GM21576 (cell line): ENCODE measurements around the gene BEX4.
A peak's percentile ranks its signal among the peaks of the same experiment; 100 is the strongest.
"Not testable (repeated sequence)": the region's sequence is repeated elsewhere in the genome, so short reads cannot be mapped to it uniquely, and the experiment has no call there.

ENCODE experiments used
- ATAC-seq: cut with Tn5 transposase; IDR thresholded peaks from one replicate; pipeline ENCODE4 v1.9.1; 2021; ENCODE audit warnings: mild to moderate bottlenecking, moderate library complexity; ENCODE audit not compliant: unreplicated experiment

BEX4 gene

GRCh38 chrX:103235608-103236007, 20.7 kb downstream of the BEX4 start:
- ATAC-seq, result not testable (repeated sequence)

- ATAC-seq, result no peak
These were observed 21.4 kb downstream of the BEX4 start for GRCh38 chrX:103236296-103236695.

GRCh38 chrX:103240155-103240554, 25.2 kb downstream of the BEX4 start:
- no peak for ATAC-seq

- ATAC-seq, result no peak
These were observed 33.6 kb downstream of the BEX4 start for GRCh38 chrX:103248553-103248952.

- ATAC-seq, result no peak
These were observed 34.9 kb downstream of the BEX4 start for GRCh38 chrX:103249805-103250204.

GRCh38 chrX:103250977-103251376, 36.1 kb downstream of the BEX4 start:
- no peak for ATAC-seq

GRCh38 chrX:103253608-103254007, 38.7 kb downstream of the BEX4 start:
- ATAC-seq, result no peak

- ATAC-seq, result peak; percentile 59
These were observed 39.4 kb downstream of the BEX4 start for GRCh38 chrX:103254171-103254824.

GRCh38 chrX:103254921-103255493, 40.1 kb downstream of the BEX4 start, which contains the start of gene TCEAL8:
Gene TCEAL8, minus strand, starts transcription at chrX:103255155. Its CDS starts 1,176 bp downstream, at chrX:103253979.
- peak; percentile 96 for ATAC-seq

- no peak for ATAC-seq
These were observed 41.7 kb downstream of the BEX4 start for GRCh38 chrX:103256651-103257050.

GRCh38 chrX:103258275-103258674, 43.4 kb downstream of the BEX4 start:
- ATAC-seq, result no peak
